Neural cell (in vitro differentiated cells): ENCODE results near the gene ELK4. TPM values are rescaled to one million over a fixed set of nuclear protein-coding genes. Genes with fewer than 3 reads are reported as not detected.
"Not testable (repeated sequence)": the region's sequence is repeated elsewhere in the genome, so short reads cannot be mapped to it uniquely, and the experiment has no call there.

Source experiments
- H2AFZ ChIP-seq: fragments of 200-600, 300-800 bp; sonication (generic), shearing (Covaris generic); 2 replicates; pipeline ENCODE4 v1.6.0; 2014; ENCODE audit warnings: low read depth, mild to moderate bottlenecking, antibody characterized with exemption, low read length, moderate library complexity
- H3F3A ChIP-seq: fragments of 200-600 bp; shearing (Covaris generic); 2 replicates; pipeline ENCODE4 v1.6.1; 2016; ENCODE audit warnings: mild to moderate bottlenecking, moderate library complexity, mixed read lengths, antibody characterized with exemption, low read length; ENCODE audit not compliant: insufficient read depth, poor library complexity, severe bottlenecking
- H3K27ac ChIP-seq: fragments of 200-600, 300-800 bp; sonication (generic), shearing (Covaris generic); 2 replicates; pipeline ENCODE4 v1.5.1; 2014; ENCODE audit warnings: mild to moderate bottlenecking, low read length, moderate library complexity
- H3K27me3 ChIP-seq: fragments of 300-800, 200-600 bp; sonication (generic), shearing (Covaris generic); 2 replicates; pipeline ENCODE4 v1.6.0; 2014; ENCODE audit warnings: mild to moderate bottlenecking, low read depth, low read length, moderate library complexity; ENCODE audit not compliant: insufficient read depth
- H3K36me3 ChIP-seq: fragments of 300-800, 200-600 bp; sonication (generic), shearing (Covaris generic); 2 replicates; pipeline ENCODE4 v1.5.1; 2014; ENCODE audit warnings: mild to moderate bottlenecking, antibody characterized with exemption, low read length, moderate library complexity; ENCODE audit not compliant: insufficient read depth
- H3K4me2 ChIP-seq: fragments of 300-800, 200-600 bp; sonication (generic), shearing (Covaris generic); 2 replicates; pipeline ENCODE4 v1.6.0; 2014; ENCODE audit warnings: mild to moderate bottlenecking, low read length
- H3K4me3 ChIP-seq: fragments of 300-800, 200-600 bp; sonication (generic), shearing (Covaris generic); 2 replicates; pipeline ENCODE4 v1.5.1; 2014; ENCODE audit warnings: mild to moderate bottlenecking, low read length, moderate library complexity
- H3K79me2 ChIP-seq: fragments of 200-600 bp; shearing (Covaris generic); replicated peaks from 2 replicates; pipeline ENCODE4 v1.6.0; 2014; ENCODE audit warnings: mild to moderate bottlenecking, low read length, moderate library complexity; ENCODE audit not compliant: insufficient read depth
- H3K9ac ChIP-seq: fragments of 300-800, 200-600 bp; sonication (generic), shearing (Covaris generic); 2 replicates; pipeline ENCODE4 v1.6.1; 2016; ENCODE audit warnings: mild to moderate bottlenecking, low read length, mixed read lengths
- H3K9me2 ChIP-seq: fragments of 200-600 bp; shearing (Covaris generic); 2 replicates; pipeline ENCODE4 v1.6.1; 2016; ENCODE audit warnings: mild to moderate bottlenecking, low read length, mixed read lengths; ENCODE audit not compliant: insufficient read depth
- H3K9me3 ChIP-seq: fragments of 200-600, 300-800 bp; sonication (generic), shearing (Covaris generic); 2 replicates; pipeline ENCODE4 v1.6.1; 2016; ENCODE audit warnings: mild to moderate bottlenecking, mixed run types, low read length, moderate library complexity, mixed read lengths
- H4K20me1 ChIP-seq: fragments of 200-600 bp; shearing (Covaris generic); 2 replicates; pipeline ENCODE4 v1.6.1; 2016; ENCODE audit warnings: mild to moderate bottlenecking, mixed run types; ENCODE audit not compliant: insufficient read depth
- EP300 ChIP-seq: fragments of 450-650 bp; conservative IDR thresholded peaks from 2 replicates; pipeline ENCODE4 v1.6.1; 2014; ENCODE audit warnings: antibody characterized with exemption, mild to moderate bottlenecking, moderate library complexity; ENCODE audit not compliant: poor library complexity, severe bottlenecking
- EZH2 ChIP-seq: fragments of 200-600, 300-800 bp; shearing (Covaris generic), sonication (generic); IDR thresholded peaks from 2 replicates; pipeline ENCODE4 v1.6.1; 2014; ENCODE audit warnings: antibody characterized with exemption, low read length, borderline replicate concordance, mild to moderate bottlenecking; ENCODE audit not compliant: insufficient read depth, poor library complexity, severe bottlenecking
- MXI1 ChIP-seq: fragments of 450-650 bp; conservative IDR thresholded peaks from 2 replicates; pipeline ENCODE4 v1.6.1; 2014; ENCODE audit warnings: antibody characterized with exemption, mild to moderate bottlenecking; ENCODE audit not compliant: poor library complexity, severe bottlenecking
- POLR2AphosphoS5 ChIP-seq: IDR thresholded peaks from 2 replicates; pipeline ENCODE4 v1.6.1; 2012
- RAD21 ChIP-seq: fragments of 450-650 bp; conservative IDR thresholded peaks from 2 replicates; pipeline ENCODE4 v1.6.1; 2014; ENCODE audit warnings: antibody characterized with exemption, mild to moderate bottlenecking, moderate library complexity
- SMC3 ChIP-seq: fragments of 450-650 bp; conservative IDR thresholded peaks from 2 replicates; pipeline ENCODE4 v1.6.1; 2014; ENCODE audit warnings: antibody characterized with exemption, mild to moderate bottlenecking, moderate library complexity; ENCODE audit not compliant: poor library complexity
- TAF1 ChIP-seq: IDR thresholded peaks from 2 replicates; pipeline ENCODE4 v1.6.1; 2012; ENCODE audit warnings: low read depth
- polyA plus RNA-seq: library from polyadenylated mRNA; depleted of rRNA; stranded (reverse); fragments of >200 nt; gene quantifications from 2 replicates; pipeline ENCODE4 v1.2.3, GENCODE V29; 2014
- TF ChIP-seq, protein P1 (sequence below): fragments of 450-650 bp; IDR thresholded peaks from 2 replicates; pipeline ENCODE4 v1.5.1; 2014; ENCODE audit warnings: antibody characterized with exemption, mild to moderate bottlenecking, moderate library complexity; ENCODE audit not compliant: poor library complexity, severe bottlenecking
- TF ChIP-seq, protein P2 (sequence below): IDR thresholded peaks from 2 replicates; pipeline ENCODE4 v1.6.1; 2012; ENCODE audit warnings: borderline replicate concordance

ELK4 gene
- polyA plus RNA-seq, 1 donor from 2014 or later, result 10.0 TPM

DNA sequence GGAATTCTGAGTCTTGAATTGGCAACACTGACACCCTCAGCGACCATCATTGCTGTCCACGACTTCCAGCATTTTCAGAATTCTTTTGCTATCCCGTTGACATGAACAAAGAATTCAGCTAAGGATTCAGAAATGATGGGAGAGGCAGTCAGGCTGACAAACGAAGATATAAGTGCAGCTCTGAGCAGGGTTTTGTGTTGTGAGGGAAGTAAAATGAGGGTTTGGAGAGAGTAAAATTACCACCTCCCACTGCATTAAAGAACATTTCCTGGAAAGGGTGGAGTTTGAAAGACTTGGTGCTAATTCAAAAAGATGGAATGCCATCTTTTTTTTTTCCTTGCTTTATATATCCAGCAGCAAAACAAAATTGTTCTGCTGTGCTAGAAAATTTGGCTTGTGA is 4.9 kb upstream of the ELK4 start:
- H3K79me2 ChIP-seq, result no peaks in the 10 kb centered on the region
- no peaks in the 10 kb centered on the region for H4K20me1 ChIP-seq
- no peak overlapping the region for H3K4me3 ChIP-seq
- H3K27me3 ChIP-seq, result no peaks in the 10 kb centered on the region
- no peak for TF ChIP-seq MXI1
- TF ChIP-seq TAF1, result no peak
- TF ChIP-seq, protein P1, sequence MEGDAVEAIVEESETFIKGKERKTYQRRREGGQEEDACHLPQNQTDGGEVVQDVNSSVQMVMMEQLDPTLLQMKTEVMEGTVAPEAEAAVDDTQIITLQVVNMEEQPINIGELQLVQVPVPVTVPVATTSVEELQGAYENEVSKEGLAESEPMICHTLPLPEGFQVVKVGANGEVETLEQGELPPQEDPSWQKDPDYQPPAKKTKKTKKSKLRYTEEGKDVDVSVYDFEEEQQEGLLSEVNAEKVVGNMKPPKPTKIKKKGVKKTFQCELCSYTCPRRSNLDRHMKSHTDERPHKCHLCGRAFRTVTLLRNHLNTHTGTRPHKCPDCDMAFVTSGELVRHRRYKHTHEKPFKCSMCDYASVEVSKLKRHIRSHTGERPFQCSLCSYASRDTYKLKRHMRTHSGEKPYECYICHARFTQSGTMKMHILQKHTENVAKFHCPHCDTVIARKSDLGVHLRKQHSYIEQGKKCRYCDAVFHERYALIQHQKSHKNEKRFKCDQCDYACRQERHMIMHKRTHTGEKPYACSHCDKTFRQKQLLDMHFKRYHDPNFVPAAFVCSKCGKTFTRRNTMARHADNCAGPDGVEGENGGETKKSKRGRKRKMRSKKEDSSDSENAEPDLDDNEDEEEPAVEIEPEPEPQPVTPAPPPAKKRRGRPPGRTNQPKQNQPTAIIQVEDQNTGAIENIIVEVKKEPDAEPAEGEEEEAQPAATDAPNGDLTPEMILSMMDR, result no peak
- TF ChIP-seq, protein P2, sequence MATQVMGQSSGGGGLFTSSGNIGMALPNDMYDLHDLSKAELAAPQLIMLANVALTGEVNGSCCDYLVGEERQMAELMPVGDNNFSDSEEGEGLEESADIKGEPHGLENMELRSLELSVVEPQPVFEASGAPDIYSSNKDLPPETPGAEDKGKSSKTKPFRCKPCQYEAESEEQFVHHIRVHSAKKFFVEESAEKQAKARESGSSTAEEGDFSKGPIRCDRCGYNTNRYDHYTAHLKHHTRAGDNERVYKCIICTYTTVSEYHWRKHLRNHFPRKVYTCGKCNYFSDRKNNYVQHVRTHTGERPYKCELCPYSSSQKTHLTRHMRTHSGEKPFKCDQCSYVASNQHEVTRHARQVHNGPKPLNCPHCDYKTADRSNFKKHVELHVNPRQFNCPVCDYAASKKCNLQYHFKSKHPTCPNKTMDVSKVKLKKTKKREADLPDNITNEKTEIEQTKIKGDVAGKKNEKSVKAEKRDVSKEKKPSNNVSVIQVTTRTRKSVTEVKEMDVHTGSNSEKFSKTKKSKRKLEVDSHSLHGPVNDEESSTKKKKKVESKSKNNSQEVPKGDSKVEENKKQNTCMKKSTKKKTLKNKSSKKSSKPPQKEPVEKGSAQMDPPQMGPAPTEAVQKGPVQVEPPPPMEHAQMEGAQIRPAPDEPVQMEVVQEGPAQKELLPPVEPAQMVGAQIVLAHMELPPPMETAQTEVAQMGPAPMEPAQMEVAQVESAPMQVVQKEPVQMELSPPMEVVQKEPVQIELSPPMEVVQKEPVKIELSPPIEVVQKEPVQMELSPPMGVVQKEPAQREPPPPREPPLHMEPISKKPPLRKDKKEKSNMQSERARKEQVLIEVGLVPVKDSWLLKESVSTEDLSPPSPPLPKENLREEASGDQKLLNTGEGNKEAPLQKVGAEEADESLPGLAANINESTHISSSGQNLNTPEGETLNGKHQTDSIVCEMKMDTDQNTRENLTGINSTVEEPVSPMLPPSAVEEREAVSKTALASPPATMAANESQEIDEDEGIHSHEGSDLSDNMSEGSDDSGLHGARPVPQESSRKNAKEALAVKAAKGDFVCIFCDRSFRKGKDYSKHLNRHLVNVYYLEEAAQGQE, result no peak
- TF ChIP-seq EP300, result no peak
- no peak for TF ChIP-seq RAD21
- no peak for TF ChIP-seq POLR2AphosphoS5
- TF ChIP-seq EZH2, result no peak
- no peak for TF ChIP-seq SMC3
- H3K27ac ChIP-seq, result no peak overlapping the region
- H2AFZ ChIP-seq, result no peak overlapping the region
- no peaks in the 10 kb centered on the region for H3K9me3 ChIP-seq
- no peaks in the 10 kb centered on the region for H3F3A ChIP-seq
- H3K4me2 ChIP-seq, result no peak overlapping the region
- H3K9ac ChIP-seq, result no peak overlapping the region
- no peaks in the 10 kb centered on the region for H3K36me3 ChIP-seq
- no peaks in the 10 kb centered on the region for H3K9me2 ChIP-seq

DNA sequence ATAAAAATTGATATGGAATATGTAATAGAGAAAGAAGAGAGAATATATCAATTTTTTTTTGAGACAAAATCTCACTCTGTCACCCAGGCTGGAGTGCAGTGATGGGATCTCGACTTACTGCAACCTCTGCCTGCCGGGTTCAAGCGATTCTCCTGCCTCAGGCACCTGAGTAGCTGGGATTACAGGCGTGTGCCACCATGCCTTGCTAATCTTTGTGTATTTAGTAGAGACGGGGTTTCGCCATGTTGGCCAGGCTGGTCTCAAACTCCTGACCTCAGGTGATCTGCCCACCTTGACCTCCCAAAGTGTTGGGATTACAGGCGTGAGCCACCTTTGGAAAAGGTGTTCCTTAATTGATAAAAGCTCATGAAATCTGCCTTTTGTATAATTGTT is 4.3 kb upstream of the ELK4 start:
- not testable (repeated sequence) for H3K4me2 ChIP-seq, H3K27ac ChIP-seq, H3F3A ChIP-seq, H3K9ac ChIP-seq, H4K20me1 ChIP-seq, H3K9me3 ChIP-seq, H3K9me2 ChIP-seq, H2AFZ ChIP-seq, H3K4me3 ChIP-seq, H3K36me3 ChIP-seq, H3K79me2 ChIP-seq, H3K27me3 ChIP-seq

DNA sequence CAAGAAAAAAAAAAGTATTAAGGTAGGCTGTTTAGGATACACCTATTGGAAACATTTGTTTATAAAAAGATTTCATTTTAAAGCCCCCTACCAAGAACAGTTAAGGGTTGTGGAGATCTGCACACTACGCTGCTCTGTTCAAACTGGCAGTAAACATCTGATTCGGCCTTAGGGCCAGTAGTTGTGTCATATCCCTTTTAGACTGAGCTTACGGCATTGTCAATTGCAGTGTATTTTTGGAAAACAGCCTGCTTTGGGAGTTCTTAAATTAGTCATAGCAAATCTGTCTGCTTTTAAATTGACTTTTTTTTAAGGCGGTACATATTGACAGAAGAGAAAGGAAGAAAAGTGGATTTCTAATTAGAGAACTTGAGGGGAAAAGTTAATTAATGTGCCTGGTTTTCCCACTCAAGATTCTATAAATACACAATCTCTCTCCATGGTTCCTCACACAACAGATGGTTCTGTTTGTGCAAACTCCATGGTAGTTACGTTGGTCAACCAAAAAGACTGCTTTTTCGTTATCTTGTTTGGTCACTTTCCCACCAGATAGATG is 1.7 kb upstream of the ELK4 start:
- Histone ChIP-seq H3K9me3 (no peaks in the 10 kb centered on the region), H3K79me2 (peaks cover 23% of the 10 kb centered on the region), H3K36me3 (no peaks in the 10 kb centered on the region), H3K9ac (no peak overlapping the region), H3K9me2 (no peaks in the 10 kb centered on the region), H3K4me3 (no peak overlapping the region), H4K20me1 (no peaks in the 10 kb centered on the region), H3F3A (no peaks in the 10 kb centered on the region), H2AFZ (no peak overlapping the region), H3K27me3 (no peaks in the 10 kb centered on the region), H3K27ac (no peak overlapping the region), H3K4me2 (no peak overlapping the region)
- TF ChIP-seq, protein P2, result no peak
